Measurements from ENCODE around the gene PPCS. TPM values are rescaled to one million over a fixed set of nuclear protein-coding genes. Genes with fewer than 3 reads are reported as not detected.

Gene PPCS
- total RNA-seq, 2 donors from 2014 or later: 38.7 to 48.9 TPM

- no peaks in the 10 kb centered on the region for H3K36me3 ChIP-seq (ENCODE audit: control insufficient read depth, insufficient read depth, low read length)
- Mint-ChIP-seq H3K36me3 (ENCODE audit: low read depth) (no peaks in the 10 kb centered on the region), H3K4me1 (no peaks in the 10 kb centered on the region), H3K27ac (no peak overlapping the region), H3K4me3 (no peak overlapping the region), H3K27me3 (ENCODE audit: insufficient read depth) (no peaks in the 10 kb centered on the region), H3K9me3 (no peaks in the 10 kb centered on the region)
- no peak overlapping the region for H3K4me3 ChIP-seq (ENCODE audit: low read length)
- no peak for DNase-seq
- H3K9ac ChIP-seq (ENCODE audit: extremely low read depth, low read length, poor library complexity, severe bottlenecking): no peak overlapping the region
- WGBS, 2 experiments (ENCODE audit: insufficient coverage in 1 of 2, insufficient read length in 1 of 2): 84% methylated on average over 1 of the region's 1 CpG; no CpG with 5 or more reads in 1 of the 2 experiments
- H3K27ac ChIP-seq (ENCODE audit: low read depth, low read length): no peak overlapping the region
- H3K4me1 ChIP-seq (ENCODE audit: control insufficient read depth, insufficient read depth, low read length): no peaks in the 10 kb centered on the region
- H3K9me3 ChIP-seq (ENCODE audit: control insufficient read depth, low read length): no peaks in the 10 kb centered on the region
- TF ChIP-seq, protein P1, sequence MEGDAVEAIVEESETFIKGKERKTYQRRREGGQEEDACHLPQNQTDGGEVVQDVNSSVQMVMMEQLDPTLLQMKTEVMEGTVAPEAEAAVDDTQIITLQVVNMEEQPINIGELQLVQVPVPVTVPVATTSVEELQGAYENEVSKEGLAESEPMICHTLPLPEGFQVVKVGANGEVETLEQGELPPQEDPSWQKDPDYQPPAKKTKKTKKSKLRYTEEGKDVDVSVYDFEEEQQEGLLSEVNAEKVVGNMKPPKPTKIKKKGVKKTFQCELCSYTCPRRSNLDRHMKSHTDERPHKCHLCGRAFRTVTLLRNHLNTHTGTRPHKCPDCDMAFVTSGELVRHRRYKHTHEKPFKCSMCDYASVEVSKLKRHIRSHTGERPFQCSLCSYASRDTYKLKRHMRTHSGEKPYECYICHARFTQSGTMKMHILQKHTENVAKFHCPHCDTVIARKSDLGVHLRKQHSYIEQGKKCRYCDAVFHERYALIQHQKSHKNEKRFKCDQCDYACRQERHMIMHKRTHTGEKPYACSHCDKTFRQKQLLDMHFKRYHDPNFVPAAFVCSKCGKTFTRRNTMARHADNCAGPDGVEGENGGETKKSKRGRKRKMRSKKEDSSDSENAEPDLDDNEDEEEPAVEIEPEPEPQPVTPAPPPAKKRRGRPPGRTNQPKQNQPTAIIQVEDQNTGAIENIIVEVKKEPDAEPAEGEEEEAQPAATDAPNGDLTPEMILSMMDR (conservative IDR thresholded peaks at IDR 0.05): no peak
- H3K27me3 ChIP-seq (ENCODE audit: control insufficient read depth, insufficient read depth, low read length, poor library complexity, severe bottlenecking): peaks cover 5% of the 10 kb centered on the region
These were observed 6.3 kb upstream of the PPCS start for GRCh38 chr1:42450061-42450460.

DNA sequence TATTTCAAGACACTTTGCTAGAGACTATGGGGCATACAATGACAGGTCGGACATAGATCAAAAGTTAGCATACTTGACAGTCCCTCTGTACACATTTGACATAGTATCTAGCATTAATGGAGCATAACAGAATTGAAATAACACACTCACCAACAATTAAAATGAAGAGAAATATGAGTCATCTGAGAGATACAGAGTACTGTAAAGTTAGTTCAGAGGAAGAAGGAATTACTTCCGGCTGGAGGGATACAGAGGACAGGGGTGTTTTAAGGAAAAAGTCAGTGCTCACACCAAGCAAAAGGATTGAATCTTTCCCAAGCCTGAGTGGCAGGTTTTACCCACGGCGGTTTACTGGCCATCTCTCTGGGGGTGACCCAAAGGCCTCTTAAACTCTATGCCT lies 3.0 kb upstream of the PPCS start:
- peaks cover 5% of the 10 kb centered on the region for H3K27me3 ChIP-seq (ENCODE audit: control insufficient read depth, insufficient read depth, low read length, poor library complexity, severe bottlenecking)
- H3K4me3 Mint-ChIP-seq: no peak overlapping the region
- DNase-seq: no peak
- H3K27ac Mint-ChIP-seq: no peak overlapping the region
- H3K27me3 Mint-ChIP-seq (ENCODE audit: insufficient read depth): no peaks in the 10 kb centered on the region
- H3K9me3 ChIP-seq (ENCODE audit: control insufficient read depth, low read length): no peaks in the 10 kb centered on the region
- TF ChIP-seq, protein P1 (conservative IDR thresholded peaks at IDR 0.05): no peak
- no peak overlapping the region for H3K27ac ChIP-seq (ENCODE audit: low read depth, low read length)
- H3K36me3 Mint-ChIP-seq (ENCODE audit: low read depth): peaks cover 9% of the 10 kb centered on the region
- no peaks in the 10 kb centered on the region for H3K9me3 Mint-ChIP-seq
- peaks cover 15% of the 10 kb centered on the region for H3K4me1 Mint-ChIP-seq
- H3K4me3 ChIP-seq (ENCODE audit: low read length): no peak overlapping the region
- H3K36me3 ChIP-seq (ENCODE audit: control insufficient read depth, insufficient read depth, low read length): no peaks in the 10 kb centered on the region
- H3K4me1 ChIP-seq (ENCODE audit: control insufficient read depth, insufficient read depth, low read length): no peaks in the 10 kb centered on the region
- WGBS, 2 experiments (ENCODE audit: insufficient coverage in 1 of 2, insufficient read length in 1 of 2): 90 to 94% methylated on average over 3 to 4 of the region's 4 CpGs
- H3K9ac ChIP-seq (ENCODE audit: extremely low read depth, low read length, poor library complexity, severe bottlenecking): no peak overlapping the region

GRCh38 chr1:42454403-42454802 lies 1.9 kb upstream of the PPCS start:
- Mint-ChIP-seq H3K9me3 (no peaks in the 10 kb centered on the region), H3K4me3 (no peak overlapping the region), H3K27ac (no peak overlapping the region), H3K36me3 (ENCODE audit: low read depth) (peaks cover 16% of the 10 kb centered on the region), H3K4me1 (peaks cover 18% of the 10 kb centered on the region), H3K27me3 (ENCODE audit: insufficient read depth) (no peaks in the 10 kb centered on the region)
- 94% methylated on average over 5 of the region's 5 CpGs for WGBS, 2 experiments (ENCODE audit: insufficient coverage in 1 of 2, insufficient read length in 1 of 2)
- TF ChIP-seq, protein P1 (conservative IDR thresholded peaks at IDR 0.05): no peak
- peaks cover 5% of the 10 kb centered on the region for H3K27me3 ChIP-seq (ENCODE audit: control insufficient read depth, insufficient read depth, low read length, poor library complexity, severe bottlenecking)
- no peak for DNase-seq
- peaks cover 3% of the 10 kb centered on the region for H3K36me3 ChIP-seq (ENCODE audit: control insufficient read depth, insufficient read depth, low read length)
- H3K27ac ChIP-seq (ENCODE audit: low read depth, low read length): no peak overlapping the region
- no peak overlapping the region for H3K4me3 ChIP-seq (ENCODE audit: low read length)
- no peaks in the 10 kb centered on the region for H3K4me1 ChIP-seq (ENCODE audit: control insufficient read depth, insufficient read depth, low read length)
- no peaks in the 10 kb centered on the region for H3K9me3 ChIP-seq (ENCODE audit: control insufficient read depth, low read length)
- no peak overlapping the region for H3K9ac ChIP-seq (ENCODE audit: extremely low read depth, low read length, poor library complexity, severe bottlenecking)

Data from endodermal cell (in vitro differentiated cells).